ENCODE results near the gene ABCC4.

ABCC4 gene

GRCh38 chr13:95185311-95185710 lies 115.9 kb downstream of the ABCC4 start:
- DNase-seq (ENCODE audit: insufficient read length, low spot score), result no peak
- no peak for FAIRE-seq
- no peak for TF ChIP-seq CTCF (IDR thresholded peaks at IDR 0.05; ENCODE audit: insufficient read depth, missing control alignments)

GRCh38 chr13:95184317-95184716 lies 116.9 kb downstream of the ABCC4 start:
- FAIRE-seq, result no peak
- no peak for TF ChIP-seq CTCF (IDR thresholded peaks at IDR 0.05; ENCODE audit: insufficient read depth, missing control alignments)
- DNase-seq (ENCODE audit: insufficient read length, low spot score), result no peak

GRCh38 chr13:95182570-95183265 lies 118.5 kb downstream of the ABCC4 start:
- FAIRE-seq, result no peak

GRCh38 chr13:95181586-95181985 lies 119.7 kb downstream of the ABCC4 start:
- FAIRE-seq (no peak), DNase-seq (ENCODE audit: insufficient read length, low spot score) (no peak)
- no peak for TF ChIP-seq CTCF (IDR thresholded peaks at IDR 0.05; ENCODE audit: insufficient read depth, missing control alignments)

More at GRCh38 chr13:95182570-95183265, 118.5 kb downstream of the ABCC4 start:
- no peak for TF ChIP-seq CTCF (IDR thresholded peaks at IDR 0.05; ENCODE audit: insufficient read depth, missing control alignments)
- DNase-seq (ENCODE audit: insufficient read length, low spot score), result no peak

GRCh38 chr13:95180513-95181245 lies 120.6 kb downstream of the ABCC4 start:
- FAIRE-seq, result no peak
- TF ChIP-seq CTCF (IDR thresholded peaks at IDR 0.05; ENCODE audit: insufficient read depth, missing control alignments), result no peak

GRCh38 chr13:95176611-95177259 lies 124.5 kb downstream of the ABCC4 start:
- no peak for FAIRE-seq
- no peak for TF ChIP-seq CTCF (IDR thresholded peaks at IDR 0.05; ENCODE audit: insufficient read depth, missing control alignments)
- no peak for DNase-seq (ENCODE audit: insufficient read length, low spot score)

More at GRCh38 chr13:95180513-95181245, 120.6 kb downstream of the ABCC4 start:
- no peak for DNase-seq (ENCODE audit: insufficient read length, low spot score)
